GM12891 (cell line): ENCODE results near the gene GSTP1.
A peak's percentile ranks its signal among the peaks of the same experiment; 100 is the strongest.

Experiments used
- POLR2A ChIP-seq: IDR thresholded peaks from 2 replicates; pipeline ENCODE4 v1.6.1; 2011; ENCODE audit warnings: low read depth, low read length, control low read depth
- POLR2AphosphoS5 ChIP-seq: IDR thresholded peaks from 2 replicates; pipeline ENCODE4 v1.6.1; 2011; ENCODE audit warnings: low read depth, low read length, control low read depth
- POU2F2 ChIP-seq: IDR thresholded peaks from 2 replicates; pipeline ENCODE4 v1.6.1; 2011; ENCODE audit warnings: low read depth, mild to moderate bottlenecking, control low read depth, low read length, moderate library complexity

GRCh38 chr11:67606492-67607295 lies 23.1 kb downstream of the GSTP1 start, which contains the start of gene NDUFV1:
- peak; percentile 78 for TF ChIP-seq POLR2A
- TF ChIP-seq POU2F2 = 0 out of 2 replicates have a peak, but pooled peaks have one; percentile 6
- peak; percentile 83 for TF ChIP-seq POLR2AphosphoS5
